Right lobe of liver (tissue), 4 donors: ENCODE data around the gene TFEC.

ENCODE experiments used
- CTCF ChIP-seq, 4 donors: fragments of 200-600 bp in 3 of 4; fragments of 450-650 bp in 1 of 4; IDR thresholded peaks; one replicate each; pipeline versions ENCODE4 v1.5.1 to v1.8.0; 2016 to 2022; ENCODE audit warnings: antibody characterized with exemption in 4 of 4, mild to moderate bottlenecking in 2 of 4
- POLR2A ChIP-seq: fragments of 450-650 bp; IDR thresholded peaks from one replicate; pipeline ENCODE4 v1.6.1; 2017; ENCODE audit warnings: antibody characterized with exemption, mild to moderate bottlenecking
- donor health status: DM: no; HTN: no; CAD: no.
- donor health status: DM: no; HTN: no; CAD: no.
- donor health status: DM: no; HTN: yes; CAD: no.

DNA sequence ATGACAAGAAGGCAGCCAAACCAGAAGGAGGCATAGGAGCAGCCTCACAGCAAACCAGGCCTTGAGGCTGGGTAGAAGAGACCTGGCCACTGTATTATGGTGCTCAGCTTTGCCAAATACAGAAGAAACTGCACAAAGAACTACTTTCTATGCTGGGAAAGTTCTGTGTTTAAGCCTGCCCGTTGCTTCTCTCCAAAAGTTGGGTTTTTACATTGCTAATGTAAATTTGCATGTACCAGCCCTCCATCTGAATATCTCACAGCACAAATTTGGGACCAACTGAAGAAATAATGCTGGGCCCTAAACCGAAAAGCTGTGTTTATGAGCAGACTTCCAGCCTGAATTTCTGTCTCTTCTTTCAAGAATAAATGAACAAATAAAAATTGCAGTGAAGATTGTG is 145.0 kb downstream of the TFEC start:
- TF ChIP-seq POLR2A = no peak
- TF ChIP-seq CTCF (IDR thresholded peaks at IDR 0.05) = no peak
